Measurements from ENCODE around the gene UTP3. TPM values are rescaled to one million over a fixed set of nuclear protein-coding genes. Genes with fewer than 3 reads are reported as not detected.
"Not testable (repeated sequence)": the region's sequence is repeated elsewhere in the genome, so short reads cannot be mapped to it uniquely, and the experiment has no call there.

Gene UTP3
- total RNA-seq, 1 donor from 2014 or later = 10.8 TPM

DNA sequence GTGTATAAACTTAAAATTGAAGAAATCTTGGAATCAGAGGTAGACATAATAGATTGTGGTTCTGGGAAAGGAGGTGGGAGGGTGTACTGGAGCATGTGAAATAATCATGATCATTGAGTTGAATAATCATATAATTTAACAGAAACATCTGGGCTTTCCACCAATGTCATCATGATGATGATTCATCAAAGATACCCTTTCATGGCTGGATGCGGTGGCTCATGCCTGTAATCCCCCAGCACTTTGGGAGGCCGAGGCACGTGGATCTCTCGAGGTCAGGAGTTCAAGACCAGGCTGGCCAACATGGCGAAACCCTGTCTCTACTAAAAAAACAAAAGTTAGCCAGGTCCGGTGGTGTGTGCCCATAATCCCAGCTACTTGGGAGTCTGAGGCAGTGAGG lies 26.8 kb downstream of the UTP3 start:
- DNase-seq (ENCODE audit: low read depth in 2 of 2) = no peak

DNA sequence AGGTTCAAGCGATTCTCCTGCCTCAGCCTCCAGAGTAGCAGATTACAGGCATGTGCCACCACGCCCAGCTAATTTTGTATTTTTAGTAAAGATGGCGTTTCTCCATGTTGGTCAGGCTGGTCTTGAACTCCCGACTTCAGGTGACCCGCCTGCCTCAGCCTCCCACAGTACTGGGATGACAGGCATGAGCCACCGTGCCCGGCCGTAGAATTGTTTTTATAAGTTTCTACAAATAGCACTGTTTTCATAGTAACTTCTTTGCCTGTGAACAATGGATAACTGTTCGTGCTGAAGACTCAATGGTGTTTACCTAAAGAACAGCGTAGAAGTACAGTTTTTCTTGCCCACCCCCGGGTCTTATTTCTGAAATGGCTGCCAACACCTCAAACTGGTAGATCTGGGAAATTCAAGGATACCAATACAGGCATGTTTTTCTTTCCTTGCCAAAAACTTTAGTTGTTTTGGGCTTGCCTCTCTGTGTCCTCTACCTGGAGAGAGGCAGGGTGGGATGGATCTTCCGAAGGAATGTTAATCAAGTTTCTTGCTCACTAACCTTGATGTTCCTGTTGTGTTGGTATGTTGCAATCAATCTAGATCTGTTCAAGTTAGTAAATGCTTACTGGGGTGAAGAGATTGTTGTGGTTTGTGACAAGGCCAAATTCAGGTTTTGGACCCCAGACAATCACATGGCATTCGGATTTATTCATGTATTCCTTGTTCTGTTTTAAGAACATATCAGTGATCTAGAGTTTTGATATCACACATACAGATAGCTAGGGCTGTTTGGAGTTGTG lies 30.7 kb downstream of the UTP3 start:
- DNase-seq (ENCODE audit: low read depth in 2 of 2) = peak in 1 of 2 donors; percentile 21

DNA sequence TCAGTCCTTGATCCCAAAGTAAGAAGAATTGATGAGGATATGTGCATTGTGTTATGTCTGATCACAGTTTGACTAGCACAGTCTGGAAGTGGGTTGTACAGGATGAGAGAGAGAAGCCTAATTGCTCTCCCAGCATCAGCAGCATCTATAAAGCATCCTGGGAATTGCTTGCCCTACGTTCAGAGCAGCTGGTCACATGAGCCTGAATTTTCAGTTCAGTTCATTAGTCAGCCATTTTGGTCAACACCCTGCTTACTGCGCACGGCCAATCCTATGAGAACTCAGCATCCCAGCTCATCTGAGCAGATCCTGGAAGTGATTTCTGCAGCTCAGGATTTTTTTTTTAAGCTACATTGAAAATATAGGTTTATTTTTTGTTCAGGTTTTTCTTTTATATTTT lies 33.4 kb downstream of the UTP3 start, which contains the start of gene RUFY3:
TSS of gene RUFY3 (plus strand) at position 218 of the 400 bp plus-strand sequence. CDS start 610 bp downstream, outside the sequence.
- DNase-seq (ENCODE audit: low read depth in 2 of 2) = peak in 1 of 2 donors; percentile 61

DNA sequence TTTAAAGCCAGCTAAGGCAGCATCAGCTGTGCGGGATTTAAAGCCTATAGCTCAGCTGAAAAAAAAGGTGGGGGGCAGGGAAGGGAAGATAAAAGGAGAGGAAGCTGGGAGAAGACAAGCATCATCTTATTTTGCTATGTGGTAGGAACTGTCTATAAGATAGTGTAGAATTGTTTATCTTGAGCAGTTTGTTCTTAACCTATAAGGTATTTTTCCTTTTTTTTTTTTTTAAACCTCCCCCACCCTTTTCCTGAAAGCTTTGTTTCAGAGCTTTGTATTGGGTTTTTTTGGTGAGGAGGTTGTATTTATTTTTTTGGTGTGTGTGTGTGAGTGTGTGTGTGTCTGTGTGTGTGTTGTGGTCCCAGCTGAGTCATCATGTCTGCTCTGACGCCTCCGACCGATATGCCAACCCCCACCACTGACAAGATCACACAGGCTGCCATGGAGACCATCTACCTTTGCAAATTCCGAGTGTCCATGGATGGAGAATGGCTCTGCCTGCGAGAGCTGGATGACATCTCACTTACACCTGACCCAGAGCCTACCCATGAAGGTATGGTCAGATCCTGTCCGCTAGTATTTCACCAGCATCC lies 34.0 kb downstream of the UTP3 start:
- DNase-seq (ENCODE audit: low read depth in 2 of 2) = peak in 1 of 2 donors; percentile 66

DNA sequence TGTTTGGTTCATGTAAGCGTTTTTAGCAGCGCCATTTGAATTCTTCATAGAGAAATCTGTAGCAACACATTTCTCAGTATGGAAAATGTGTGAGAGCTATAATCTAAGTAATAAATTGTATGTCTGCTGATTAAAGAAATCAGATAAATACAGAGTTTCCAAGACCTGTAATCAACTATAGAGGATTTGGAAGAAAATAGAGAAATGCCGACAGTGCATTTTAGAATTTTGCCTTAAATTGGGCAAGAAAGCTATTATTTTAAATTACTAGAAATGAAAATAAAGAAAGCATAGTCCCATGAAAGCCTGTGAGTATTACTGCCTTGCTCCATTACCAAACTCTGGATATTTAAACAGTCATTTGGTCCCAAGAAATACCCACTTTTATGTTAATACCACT lies 36.1 kb downstream of the UTP3 start:
- no peak for DNase-seq (ENCODE audit: low read depth in 2 of 2)

DNA sequence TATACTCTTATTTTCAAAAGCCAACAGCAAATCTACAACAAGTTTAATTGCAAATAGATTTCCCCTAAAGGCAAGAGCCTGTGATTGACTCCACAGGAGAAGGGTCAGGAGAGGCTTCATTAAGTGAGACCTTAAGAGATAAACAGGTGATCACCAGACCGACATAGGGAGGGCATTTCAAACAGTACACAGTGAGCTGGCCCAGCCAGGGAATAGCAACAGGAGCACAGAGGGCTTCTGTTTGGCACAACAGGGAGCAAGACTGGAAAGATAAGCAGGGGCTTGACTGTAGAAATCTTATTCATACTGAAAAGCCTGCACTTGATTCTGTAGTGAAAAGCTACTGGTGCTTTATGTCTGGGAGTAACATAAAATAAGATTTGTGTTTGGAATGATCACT lies 37.3 kb downstream of the UTP3 start:
- no peak for DNase-seq (ENCODE audit: low read depth in 2 of 2)

DNA sequence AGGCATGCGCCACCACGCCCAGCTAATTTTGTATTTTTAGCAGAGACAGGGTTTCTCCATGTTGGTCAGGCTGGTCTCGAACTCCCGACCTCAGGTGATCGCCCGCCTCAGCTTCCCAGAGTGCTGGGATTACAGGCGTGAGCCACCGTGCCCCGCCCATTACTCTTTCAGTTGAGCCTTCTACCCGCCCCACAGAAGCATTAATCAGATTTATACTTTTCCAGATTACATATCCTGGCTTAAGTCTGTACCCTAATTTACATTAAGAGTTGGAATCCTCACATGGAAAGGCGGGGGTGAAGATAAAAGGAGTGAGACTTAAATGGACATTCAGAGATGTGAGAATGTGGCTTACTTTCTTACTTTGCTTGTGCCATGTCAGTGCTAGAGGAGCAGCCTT lies 38.2 kb downstream of the UTP3 start:
- DNase-seq (ENCODE audit: low read depth in 2 of 2) = not testable (repeated sequence)

DNA sequence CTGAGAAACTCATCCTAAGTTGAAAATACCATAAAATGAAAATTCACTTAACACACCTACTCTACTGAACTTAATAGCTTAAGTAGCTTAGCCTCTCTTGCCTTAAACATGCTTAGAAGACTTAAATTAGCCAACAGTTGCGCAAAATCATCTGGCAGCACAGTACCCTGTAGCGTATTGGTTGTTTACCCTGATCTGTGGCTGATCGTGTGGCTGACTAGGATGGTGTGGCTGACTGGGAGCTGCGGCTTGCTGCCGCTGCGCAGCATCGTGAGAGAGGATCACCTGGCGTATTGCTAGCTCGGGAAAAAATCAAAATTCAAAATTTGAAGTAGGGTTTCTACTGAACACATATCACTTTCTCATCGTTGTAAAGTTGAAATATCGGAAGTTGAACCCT lies 39.8 kb downstream of the UTP3 start:
- DNase-seq (ENCODE audit: low read depth in 2 of 2) = no peak

DNA sequence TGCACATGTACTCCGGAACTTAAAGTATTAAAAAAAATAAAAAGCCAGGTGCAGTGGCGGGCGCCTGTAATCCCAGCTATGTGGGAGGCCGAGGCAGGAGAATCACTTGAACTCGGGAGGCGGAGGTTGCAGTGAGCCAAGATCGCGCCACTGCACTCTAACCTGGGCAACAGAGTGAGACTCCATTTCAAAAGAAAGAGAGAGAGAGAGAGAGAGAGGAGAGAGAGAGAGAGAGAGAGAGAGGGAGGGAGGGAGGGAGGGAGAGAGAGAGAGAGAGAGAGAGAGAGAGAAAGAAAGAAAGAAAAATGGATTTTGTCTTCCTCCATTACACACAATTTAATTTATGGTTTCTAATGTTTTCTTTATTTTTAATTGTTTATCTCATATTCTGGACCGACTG lies 44.5 kb downstream of the UTP3 start:
- DNase-seq (ENCODE audit: low read depth in 2 of 2) = not testable (repeated sequence)

DNA sequence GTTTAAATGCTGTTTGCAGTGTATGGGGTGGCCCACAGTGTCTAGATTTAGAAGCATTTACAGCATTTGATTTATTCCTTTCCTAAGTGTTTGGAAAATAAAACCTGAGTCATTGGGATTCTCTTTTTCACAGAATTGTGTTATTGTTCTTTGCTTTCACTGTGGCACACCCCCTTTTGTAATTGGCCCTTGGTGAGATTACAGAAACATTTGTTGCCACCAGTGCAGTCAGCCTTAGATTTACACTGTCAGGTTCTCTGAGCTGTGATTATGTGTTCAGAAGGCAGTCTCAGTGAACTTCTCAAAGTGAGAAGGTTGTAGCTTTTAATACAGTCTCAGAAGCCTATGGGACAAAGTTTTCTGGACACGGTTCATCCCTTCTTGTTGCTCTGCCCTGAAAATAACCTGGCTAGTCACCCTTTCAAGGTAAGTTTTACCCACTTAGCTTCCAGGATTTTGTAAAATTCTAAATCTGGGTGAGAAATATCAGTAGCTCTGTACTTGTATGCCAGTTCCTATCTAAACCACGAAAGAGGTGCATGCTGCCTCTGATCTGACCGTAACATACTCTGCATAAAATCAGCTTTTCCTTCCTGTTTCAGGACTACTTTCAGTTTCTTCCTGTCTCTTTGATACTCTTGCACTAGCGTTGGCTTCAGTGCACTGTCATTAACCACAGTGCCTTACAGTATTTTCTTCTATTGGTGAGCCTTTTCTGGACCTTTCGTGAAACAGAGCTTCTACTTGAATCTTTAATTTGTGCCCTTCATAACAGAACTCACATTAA lies 46.0 kb downstream of the UTP3 start:
- DNase-seq (ENCODE audit: low read depth in 2 of 2) = peak; percentile 57 to 85

DNA sequence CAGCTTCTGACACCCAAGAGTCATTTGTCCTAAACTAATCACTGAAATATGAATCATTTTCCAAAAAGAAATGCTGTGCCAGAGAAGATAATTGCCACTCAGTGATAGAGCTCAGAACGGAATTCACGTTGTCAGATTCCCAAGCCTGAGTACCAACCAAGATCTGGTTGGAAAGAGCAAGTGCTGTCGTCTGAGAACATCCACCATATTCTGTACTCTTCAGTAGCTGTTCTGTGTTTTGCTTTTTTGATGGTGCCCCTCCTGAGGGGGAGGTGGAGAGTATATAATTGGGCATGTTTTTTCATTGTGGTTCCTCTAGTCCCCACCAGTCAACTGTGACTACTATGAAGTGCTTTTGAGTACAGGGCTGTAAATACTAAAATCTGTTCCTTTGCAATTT lies 46.6 kb downstream of the UTP3 start:
- DNase-seq (ENCODE audit: low read depth in 2 of 2) = no peak

DNA sequence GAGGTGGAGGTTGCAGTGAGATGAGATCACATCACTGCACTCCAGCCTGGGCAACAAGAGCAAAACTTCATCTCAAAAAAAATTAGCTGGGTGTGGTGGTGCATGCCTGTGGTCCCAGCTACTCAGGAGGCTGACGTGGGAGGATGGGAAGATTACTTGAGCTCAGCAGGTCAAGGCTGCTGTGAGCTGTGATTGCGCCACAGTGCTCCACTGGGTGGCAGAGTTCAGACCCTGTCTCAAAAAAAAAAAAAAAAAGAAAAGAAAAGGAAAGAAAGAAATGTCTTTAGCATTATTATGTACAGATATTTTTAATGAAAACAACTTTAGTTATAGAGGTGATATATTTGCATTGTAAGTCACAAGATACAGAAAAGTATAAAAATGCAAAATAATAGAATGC lies 47.6 kb downstream of the UTP3 start:
- peak in 1 of 2 donors; percentile 45 for DNase-seq (ENCODE audit: low read depth in 2 of 2)

DNA sequence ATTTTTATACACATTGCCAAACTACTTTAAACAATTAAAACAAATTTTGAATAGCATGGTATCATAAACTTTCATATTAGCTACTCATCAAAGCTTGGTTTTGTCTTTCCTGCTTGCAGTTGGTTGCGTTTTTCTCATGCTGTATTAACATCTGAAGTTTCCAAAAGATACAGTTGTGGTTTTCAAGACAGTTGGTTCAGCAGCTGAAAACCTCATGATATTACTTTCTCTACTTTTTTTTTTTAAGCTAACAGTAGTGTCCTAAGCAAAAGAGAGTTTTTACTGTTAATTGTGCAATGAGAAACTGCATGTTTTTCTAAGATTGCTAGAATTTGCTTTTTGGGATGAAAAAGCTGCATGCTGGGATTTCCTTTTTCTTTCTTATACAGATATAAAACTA lies 48.7 kb downstream of the UTP3 start:
- DNase-seq (ENCODE audit: low read depth in 2 of 2) = no peak

DNA sequence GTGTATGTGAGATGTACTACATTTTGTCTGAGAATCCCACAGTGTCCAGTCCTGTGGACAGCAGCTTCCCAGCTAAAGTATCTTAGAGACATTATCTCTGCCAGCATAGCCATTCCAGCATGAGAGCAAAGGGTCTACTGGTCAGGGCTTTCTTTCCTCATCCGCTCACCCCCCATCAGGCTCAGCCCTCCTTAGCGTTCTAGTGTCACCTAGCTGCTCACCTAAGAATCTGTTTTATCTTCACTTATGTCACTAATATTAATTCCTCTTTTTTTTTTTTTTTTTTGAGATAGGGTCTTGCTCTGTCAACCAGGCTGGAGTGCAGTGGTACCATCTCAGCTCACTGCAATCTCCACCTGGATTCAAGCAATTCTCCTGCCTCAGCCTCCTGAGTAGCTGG lies 49.1 kb downstream of the UTP3 start:
- no peak for DNase-seq (ENCODE audit: low read depth in 2 of 2)

DNA sequence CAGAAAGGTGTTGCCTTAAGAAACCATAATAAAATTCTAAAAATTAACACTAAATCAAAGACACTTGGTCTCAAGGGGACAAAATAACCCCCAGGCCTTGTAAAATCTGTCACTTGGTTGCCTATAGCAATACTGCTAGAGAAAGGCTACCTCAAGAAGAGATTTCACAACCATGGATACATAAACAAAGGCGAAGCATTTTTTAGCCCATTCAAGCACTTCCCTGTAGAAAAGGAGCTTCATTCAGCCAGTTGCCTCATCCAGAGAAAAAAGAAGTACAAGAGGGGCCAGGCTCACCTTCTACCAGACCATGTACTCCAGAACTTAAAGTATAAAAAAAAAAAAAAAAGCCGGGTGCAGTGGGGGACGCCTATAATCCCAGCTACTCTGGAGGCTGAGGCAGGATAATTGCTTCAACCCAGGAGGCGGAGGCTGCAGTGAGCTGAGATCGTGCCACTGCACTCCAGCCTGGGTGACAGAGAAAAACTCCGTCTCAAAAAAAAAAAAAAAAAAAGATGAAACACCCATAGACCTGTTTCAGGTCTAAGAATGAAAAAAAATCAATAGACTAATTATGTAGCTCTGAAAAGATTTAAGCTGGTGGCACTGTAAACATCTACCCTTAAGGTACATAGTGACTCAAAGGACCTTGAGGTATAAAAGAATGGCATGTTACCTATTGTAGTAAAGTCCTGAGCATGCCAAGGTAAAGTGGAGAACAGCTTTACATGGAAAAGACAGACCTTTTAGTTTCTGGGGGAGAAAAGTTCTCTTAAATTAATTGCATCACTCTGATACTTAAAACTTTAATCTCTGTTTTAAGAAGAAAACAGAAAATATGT lies 51.4 kb downstream of the UTP3 start:
- no peak for DNase-seq (ENCODE audit: low read depth in 2 of 2)

Other genes starting within 250 kb of the UTP3 start
- gene MUC7, start 216.3 kb upstream of the UTP3 start, total RNA-seq = not detected in 2 replicates
- not detected in 2 replicates for gene AMTN, start 170.0 kb upstream of the UTP3 start, total RNA-seq
- gene AMBN, start 96.3 kb upstream of the UTP3 start, total RNA-seq = not detected in 2 replicates
- gene ENAM, start 59.8 kb upstream of the UTP3 start, total RNA-seq = not detected in 2 replicates
- gene JCHAIN, start 22.0 kb upstream of the UTP3 start, total RNA-seq = not detected in 2 replicates
- gene RUFY3, start 33.4 kb downstream of the UTP3 start, total RNA-seq = 25.4 and 29.6 TPM in 2 replicates
- gene GRSF1, start 151.4 kb downstream of the UTP3 start, total RNA-seq = 50.4 and 53.8 TPM in 2 replicates
- 8.2 and 10.4 TPM in 2 replicates for gene MOB1B, start 213.8 kb downstream of the UTP3 start, total RNA-seq

Measured in dermis microvascular lymphatic vessel endothelial cell (primary cell).